Lower leg skin (tissue), 4 donors: ENCODE measurements around the gene AFAP1L1. TPM values are rescaled to one million over a fixed set of nuclear protein-coding genes. Genes with fewer than 3 reads are reported as not detected.

Experiments
- DNase-seq, 2 donors: peaks; one replicate each; pipeline ENCODE4 v3.0.0-alpha.2; 2019; ENCODE audit warnings: low spot score in 2 of 2
- H3K4me3 ChIP-seq: fragments of 200-600 bp; sonication (generic); 2 replicates; pipeline ENCODE4 v1.5.1; 2017; ENCODE audit warnings: mild to moderate bottlenecking, low read depth; ENCODE audit not compliant: poor library complexity, severe bottlenecking
- CTCF ChIP-seq, 3 donors: fragments of 450-650 bp; IDR thresholded peaks; one replicate each; pipeline ENCODE4 v1.5.1; 2016; ENCODE audit warnings: antibody characterized with exemption in 3 of 3, mild to moderate bottlenecking in 3 of 3, moderate library complexity in 2 of 3
- POLR2A ChIP-seq, 2 donors: fragments of 450-650 bp; IDR thresholded peaks; one replicate each; pipeline ENCODE4 v1.6.1; 2016 to 2017; ENCODE audit warnings: antibody characterized with exemption in 2 of 2, mild to moderate bottlenecking in 1 of 2, moderate library complexity in 1 of 2
- WGBS, 2 donors: methylation state at CpG; one replicate each; pipeline ENCODE4 v1.1.5; 2018; 5-methylcytosine and 5-hydroxymethylcytosine counted together
- intact Hi-C: fragments of 100-400 bp; cut with DNase I; formaldehyde crosslinking; loops from one replicate; pipeline ENCODE4 v1.15.0; 2023; ENCODE audit warnings: low total_unique reads
- total RNA-seq, 4 donors: library from RNA; depleted of rRNA; stranded (reverse); fragments of >200 nt; gene quantifications; one replicate each; pipeline ENCODE4 v1.1.0, GENCODE V29; 2016

AFAP1L1 gene
- total RNA-seq, 4 donors from 2014 or later: 6.3 to 10.8 (median 8.0) TPM

GRCh38 chr5:149289301-149289700 is 17.6 kb downstream of the AFAP1L1 start:
- intact Hi-C loops: no loop called here
- 53 to 65% methylated on average over 7 of the region's 7 CpGs for WGBS, 2 donors
- no peak for DNase-seq
- TF ChIP-seq CTCF (IDR thresholded peaks at IDR 0.05) (no peak), POLR2A (IDR thresholded peaks at IDR 0.05) (no peak)
- no peak overlapping the region for H3K4me3 ChIP-seq

- WGBS, 2 donors: 70% methylated on average over 10 of the region's 10 CpGs
- H3K4me3 ChIP-seq: no peak overlapping the region
- intact Hi-C loops: no loop called here
- TF ChIP-seq CTCF (IDR thresholded peaks at IDR 0.05): no peak
- no peak for TF ChIP-seq POLR2A (IDR thresholded peaks at IDR 0.05)
- no peak for DNase-seq
Measured at GRCh38 chr5:149294872-149295829, 23.5 kb downstream of the AFAP1L1 start.

- no peak for DNase-seq
- no peak overlapping the region for H3K4me3 ChIP-seq
- 78 to 84% methylated on average over 5 of the region's 5 CpGs for whole genome bisulfite sequencing, 2 donors
- TF ChIP-seq POLR2A (IDR thresholded peaks at IDR 0.05): no peak
- no peak for TF ChIP-seq CTCF (IDR thresholded peaks at IDR 0.05)
- intact Hi-C loops: no loop called here
Measured at GRCh38 chr5:149297340-149298025, 25.8 kb downstream of the AFAP1L1 start.

GRCh38 chr5:149298163-149298562 is 26.5 kb downstream of the AFAP1L1 start:
- H3K4me3 ChIP-seq: no peak overlapping the region
- intact Hi-C loops: no loop called here
- TF ChIP-seq POLR2A (IDR thresholded peaks at IDR 0.05) (no peak), CTCF (IDR thresholded peaks at IDR 0.05) (no peak)
- DNase-seq: no peak
- WGBS, 2 donors: 68 to 78% methylated on average over 1 of the region's 1 CpG

GRCh38 chr5:149298842-149299404 is 27.3 kb downstream of the AFAP1L1 start:
- TF ChIP-seq CTCF (IDR thresholded peaks at IDR 0.05): no peak
- no peak for TF ChIP-seq POLR2A (IDR thresholded peaks at IDR 0.05)
- intact Hi-C loops: no loop called here
- WGBS, 2 donors: 63 to 74% methylated on average over 10 to 11 of the region's 11 CpGs
- DNase-seq: no peak
- no peak overlapping the region for H3K4me3 ChIP-seq
